Smooth muscle cell (in vitro differentiated cells): ENCODE data around the gene LSM12. TPM values are rescaled to one million over a fixed set of nuclear protein-coding genes. Genes with fewer than 3 reads are reported as not detected.
"Not testable (repeated sequence)": the region's sequence is repeated elsewhere in the genome, so short reads cannot be mapped to it uniquely, and the experiment has no call there.

Experiments used
- DNase-seq: peaks from one replicate; lab custom pipeline; 2025; ENCODE audit not compliant: unreplicated experiment; lab: John Stamatoyannopoulos, UW
- H2AFZ ChIP-seq: fragments of 200-600 bp; sonication (generic); 2 replicates; pipeline ENCODE4 v1.6.0; 2016; ENCODE audit warnings: antibody characterized with exemption, low read depth, mild to moderate bottlenecking
- H3F3A ChIP-seq: fragments of 200-600 bp; sonication (generic); 2 replicates; pipeline ENCODE4 v1.6.0; 2017; ENCODE audit warnings: antibody characterized with exemption, low read depth
- H3K27ac ChIP-seq: fragments of 200-600 bp; sonication (generic); 2 replicates; pipeline ENCODE4 v1.5.1; 2016; ENCODE audit warnings: low read depth, mild to moderate bottlenecking
- H3K27me3 ChIP-seq: fragments of 200-600 bp; sonication (generic); 2 replicates; pipeline ENCODE4 v1.6.1; 2016; ENCODE audit warnings: low read depth, mild to moderate bottlenecking
- H3K36me3 ChIP-seq: fragments of 200-600 bp; sonication (generic); 2 replicates; pipeline ENCODE4 v1.5.1; 2016; ENCODE audit warnings: low read depth
- H3K4me1 ChIP-seq: fragments of 200-600 bp; sonication (generic); 2 replicates; pipeline ENCODE4 v1.5.1; 2016; ENCODE audit warnings: low read depth
- H3K4me2 ChIP-seq: fragments of 200-600 bp; sonication (generic); 2 replicates; pipeline ENCODE4 v1.6.0; 2016; ENCODE audit warnings: mild to moderate bottlenecking
- H3K4me3 ChIP-seq: fragments of 200-600 bp; sonication (generic); 2 replicates; pipeline ENCODE4 v1.5.1; 2016; ENCODE audit warnings: mild to moderate bottlenecking
- H3K79me2 ChIP-seq: fragments of 200-600 bp; sonication (generic); 2 replicates; pipeline ENCODE4 v1.6.0; 2016; ENCODE audit warnings: low read depth, mild to moderate bottlenecking
- H3K9ac ChIP-seq: fragments of 200-600 bp; sonication (generic); 2 replicates; pipeline ENCODE4 v1.6.0; 2016; ENCODE audit warnings: low read depth
- H3K9me3 ChIP-seq: fragments of 200-600 bp; sonication (generic); replicated peaks from 2 replicates; pipeline ENCODE4 v1.5.1; 2016; ENCODE audit warnings: low read depth
- H4K20me1 ChIP-seq: fragments of 200-600 bp; sonication (generic); 2 replicates; pipeline ENCODE4 v1.6.0; 2016; ENCODE audit warnings: low read depth
- CTCF ChIP-seq: fragments of 200-600 bp; sonication (generic); IDR thresholded peaks from 2 replicates; pipeline ENCODE4 v1.5.1; 2017; ENCODE audit warnings: borderline replicate concordance, mild to moderate bottlenecking, antibody characterized with exemption; ENCODE audit not compliant: insufficient read depth, poor library complexity, severe bottlenecking
- WGBS: methylation state at CpG from one replicate; pipeline ENCODE4 v1.1.7; 2016; ENCODE audit warnings: low lambda C conversion rate; 5-methylcytosine and 5-hydroxymethylcytosine counted together
- polyA plus RNA-seq: library from polyadenylated mRNA; unstranded; fragments of >200 nt; fragmentation: Nextera tagmentation; extraction: Ambion mirVana; gene quantifications from 2 replicates; pipeline ENCODE4 v1.2.1, GENCODE V29; 2016
- total RNA-seq: library from RNA; depleted of rRNA; stranded (reverse); fragments of >200 nt; gene quantifications from 2 replicates; pipeline ENCODE4 v1.2.3, GENCODE V29; 2014

The LSM12 gene
- total and polyA plus RNA-seq, 2 experiments from 2014 or later, result 42.3 to 52.0 TPM

- no peaks in the 10 kb centered on the region for H3F3A ChIP-seq
- H3K36me3 ChIP-seq, result peaks cover 3% of the 10 kb centered on the region
- no peak overlapping the region for H3K4me2 ChIP-seq
- no peak overlapping the region for H3K27ac ChIP-seq
- WGBS, result 97% methylated on average over 2 of the region's 2 CpGs
- H3K4me3 ChIP-seq, result no peak overlapping the region
- no peak for TF ChIP-seq CTCF
- peaks cover 6% of the 10 kb centered on the region for H4K20me1 ChIP-seq
- no peaks in the 10 kb centered on the region for H3K79me2 ChIP-seq
- H3K9ac ChIP-seq, result no peak overlapping the region
- no peaks in the 10 kb centered on the region for H3K4me1 ChIP-seq
- DNase-seq, result no peak
- H2AFZ ChIP-seq, result no peak overlapping the region
- H3K9me3 ChIP-seq, result no peaks in the 10 kb centered on the region
- H3K27me3 ChIP-seq, result no peaks in the 10 kb centered on the region
Measured at GRCh38 chr17:44022246-44022645, 44.2 kb downstream of the LSM12 start.

GRCh38 chr17:44021227-44021626 lies 45.2 kb downstream of the LSM12 start:
- not testable (repeated sequence) for H3K4me1 ChIP-seq, H2AFZ ChIP-seq, H3K27ac ChIP-seq, H3K79me2 ChIP-seq, H3K36me3 ChIP-seq, H3K9ac ChIP-seq, H3K4me3 ChIP-seq, DNase-seq, H3K27me3 ChIP-seq, H3K4me2 ChIP-seq, H3K9me3 ChIP-seq, H4K20me1 ChIP-seq, H3F3A ChIP-seq
- 94% methylated on average over 7 of the region's 7 CpGs for WGBS

GRCh38 chr17:44014437-44015172 lies 51.9 kb downstream of the LSM12 start, which contains the start of gene TMEM101:
Gene TMEM101, minus strand, starts transcription at chr17:44014963. Its CDS starts 11 bp downstream, at chr17:44014952.
- H3K27me3 ChIP-seq, result no peaks in the 10 kb centered on the region
- no peaks in the 10 kb centered on the region for H3K36me3 ChIP-seq
- peak within 1 kb of the TSS; percentile 64 for H3K27ac ChIP-seq
- H3K4me1 ChIP-seq, result peaks cover 13% of the 10 kb centered on the region
- H3K4me2 ChIP-seq, result peak within 1 kb of the TSS; percentile 93
- H3K9ac ChIP-seq, result peak within 1 kb of the TSS; percentile 80
- peaks cover 7% of the 10 kb centered on the region for H3K79me2 ChIP-seq
- 2% methylated on average over 43 of the region's 43 CpGs for WGBS
- H3K9me3 ChIP-seq, result no peaks in the 10 kb centered on the region
- H3F3A ChIP-seq, result peaks cover 5% of the 10 kb centered on the region
- peak; percentile 34 for DNase-seq
- no peaks in the 10 kb centered on the region for H4K20me1 ChIP-seq
- H2AFZ ChIP-seq, result peak within 1 kb of the TSS; percentile 88
- peak within 1 kb of the TSS; percentile 92 for H3K4me3 ChIP-seq
- no peak for TF ChIP-seq CTCF

- H2AFZ ChIP-seq, result peak overlapping the region; percentile 82
- WGBS, result 14% methylated on average over 12 of the region's 12 CpGs
- peak overlapping the region; percentile 80 for H3K9ac ChIP-seq
- peaks cover 7% of the 10 kb centered on the region for H3K79me2 ChIP-seq
- H3K27ac ChIP-seq, result no peak overlapping the region
- H3K36me3 ChIP-seq, result no peaks in the 10 kb centered on the region
- peak overlapping the region; percentile 92 for H3K4me3 ChIP-seq
- no peak for DNase-seq
- peaks cover 5% of the 10 kb centered on the region for H3F3A ChIP-seq
- H3K9me3 ChIP-seq, result no peaks in the 10 kb centered on the region
- no peaks in the 10 kb centered on the region for H3K27me3 ChIP-seq
- peak overlapping the region; percentile 93 for H3K4me2 ChIP-seq
- no peak for TF ChIP-seq CTCF
- peaks cover 13% of the 10 kb centered on the region for H3K4me1 ChIP-seq
- no peaks in the 10 kb centered on the region for H4K20me1 ChIP-seq
Measured at GRCh38 chr17:44014133-44014436, 52.4 kb downstream of the LSM12 start.
